ENCODE measurements around the gene CACNA2D3. TPM values are rescaled to one million over a fixed set of nuclear protein-coding genes. Genes with fewer than 3 reads are reported as not detected.

The CACNA2D3 gene
- total and polyA plus RNA-seq, 4 donors: 0.72 to 2.4 (median 1.5) TPM

- no peak overlapping the region for H3K4me3 ChIP-seq (ENCODE audit: low read length in 2 of 2)
- H3K36me3 ChIP-seq (ENCODE audit: control insufficient read depth in 1 of 2, insufficient read depth in 2 of 2, low read length in 1 of 2): no peaks in the 10 kb centered on the region
- peak; percentile 69 for ATAC-seq (ENCODE audit: low FRiP score)
- H3K27ac ChIP-seq (ENCODE audit: low read depth in 1 of 2, low read length in 2 of 2): no peak overlapping the region
- no peaks in the 10 kb centered on the region for H3K9me3 ChIP-seq (ENCODE audit: control insufficient read depth, low read length)
- H3K4me1 ChIP-seq (ENCODE audit: control insufficient read depth in 1 of 2, insufficient read depth in 2 of 2, low read length in 2 of 2): no peaks in the 10 kb centered on the region
- H3K27me3 ChIP-seq (ENCODE audit: control insufficient read depth in 1 of 2, insufficient read depth in 2 of 2, low read length in 1 of 2): no peaks in the 10 kb centered on the region
- intact Hi-C loops (cut with DNase I): no loop called here
- 31 to 53% methylated on average over 3 of the region's 3 CpGs for WGBS, 2 donors
- no peak for DNase-seq
Observed at GRCh38 chr3:54882129-54882833, 759.9 kb downstream of the CACNA2D3 start.

- Histone ChIP-seq H3K9me3 (ENCODE audit: control insufficient read depth, low read length) (no peaks in the 10 kb centered on the region), H3K27ac (ENCODE audit: low read depth in 1 of 2, low read length in 2 of 2) (no peak overlapping the region), H3K4me1 (ENCODE audit: control insufficient read depth in 1 of 2, insufficient read depth in 2 of 2, low read length in 2 of 2) (no peaks in the 10 kb centered on the region), H3K4me3 (ENCODE audit: low read length in 2 of 2) (no peak overlapping the region), H3K36me3 (ENCODE audit: control insufficient read depth in 1 of 2, insufficient read depth in 2 of 2, low read length in 1 of 2) (no peaks in the 10 kb centered on the region), H3K27me3 (ENCODE audit: control insufficient read depth in 1 of 2, insufficient read depth in 2 of 2, low read length in 1 of 2) (no peaks in the 10 kb centered on the region)
- WGBS, 2 donors: 91% methylated on average over 9 of the region's 9 CpGs
- DNase-seq (no peak), ATAC-seq (ENCODE audit: low FRiP score) (no peak)
- intact Hi-C loops (cut with DNase I): no loop called here
Observed at GRCh38 chr3:54888162-54888561, 765.8 kb downstream of the CACNA2D3 start.

DNA sequence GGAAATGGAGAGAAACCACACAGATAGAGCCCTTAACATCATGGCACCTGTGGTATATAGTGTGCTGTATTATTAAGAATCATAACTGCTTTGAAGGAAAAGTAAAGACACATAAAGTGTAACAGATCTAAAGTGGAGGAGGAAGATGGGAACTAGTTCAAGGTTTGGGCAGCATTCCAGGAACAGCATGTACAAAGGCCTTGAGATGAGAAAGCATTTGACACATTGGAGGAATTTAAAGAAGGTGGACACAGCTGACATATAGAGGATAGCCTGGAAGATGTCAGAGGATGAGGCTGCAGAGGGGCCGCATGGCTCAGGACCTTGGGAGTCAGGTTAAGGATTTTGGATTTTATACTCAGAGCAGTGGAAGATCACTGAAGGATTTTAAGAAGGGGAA is 766.5 kb downstream of the CACNA2D3 start:
- intact Hi-C loops (cut with DNase I): no loop called here
- H3K9me3 ChIP-seq (ENCODE audit: control insufficient read depth, low read length): no peaks in the 10 kb centered on the region
- DNase-seq (no peak), ATAC-seq (ENCODE audit: low FRiP score) (no peak)
- H3K4me3 ChIP-seq (ENCODE audit: low read length in 2 of 2): no peak overlapping the region
- no peaks in the 10 kb centered on the region for H3K4me1 ChIP-seq (ENCODE audit: control insufficient read depth in 1 of 2, insufficient read depth in 2 of 2, low read length in 2 of 2)
- H3K27ac ChIP-seq (ENCODE audit: low read depth in 1 of 2, low read length in 2 of 2): no peak overlapping the region
- 88 to 93% methylated on average over 1 of the region's 1 CpG for WGBS, 2 donors
- H3K36me3 ChIP-seq (ENCODE audit: control insufficient read depth in 1 of 2, insufficient read depth in 2 of 2, low read length in 1 of 2): no peaks in the 10 kb centered on the region
- H3K27me3 ChIP-seq (ENCODE audit: control insufficient read depth in 1 of 2, insufficient read depth in 2 of 2, low read length in 1 of 2): no peaks in the 10 kb centered on the region

- H3K4me3 ChIP-seq (ENCODE audit: low read length in 2 of 2): no peak overlapping the region
- no peaks in the 10 kb centered on the region for H3K9me3 ChIP-seq (ENCODE audit: control insufficient read depth, low read length)
- DNase-seq: no peak
- 91 to 92% methylated on average over 3 of the region's 3 CpGs for WGBS, 2 donors
- no peaks in the 10 kb centered on the region for H3K27me3 ChIP-seq (ENCODE audit: control insufficient read depth in 1 of 2, insufficient read depth in 2 of 2, low read length in 1 of 2)
- no peak overlapping the region for H3K27ac ChIP-seq (ENCODE audit: low read depth in 1 of 2, low read length in 2 of 2)
- ATAC-seq (ENCODE audit: low FRiP score): no peak
- no peaks in the 10 kb centered on the region for H3K36me3 ChIP-seq (ENCODE audit: control insufficient read depth in 1 of 2, insufficient read depth in 2 of 2, low read length in 1 of 2)
- no peaks in the 10 kb centered on the region for H3K4me1 ChIP-seq (ENCODE audit: control insufficient read depth in 1 of 2, insufficient read depth in 2 of 2, low read length in 2 of 2)
- intact Hi-C loops (cut with DNase I): no loop called here
Observed at GRCh38 chr3:54889731-54890130, 767.4 kb downstream of the CACNA2D3 start.

DNA sequence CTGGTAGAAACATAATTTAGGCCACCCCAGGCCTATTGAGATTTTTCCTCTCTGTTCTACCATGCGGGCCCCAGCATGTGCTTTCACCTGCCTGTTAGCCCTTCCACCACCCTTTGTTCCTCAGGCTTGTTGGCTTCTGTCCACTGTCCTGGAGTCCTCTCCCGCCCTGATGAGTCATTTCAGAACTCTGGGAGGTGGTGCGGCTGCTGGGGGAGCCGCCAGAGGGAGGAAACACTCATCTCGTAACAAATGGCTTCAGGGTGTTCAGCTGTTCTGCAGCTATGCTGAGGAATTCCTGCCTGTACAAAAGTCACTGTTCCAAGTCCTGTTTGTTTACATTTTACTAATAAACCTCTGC is 769.2 kb downstream of the CACNA2D3 start:
- H3K4me1 ChIP-seq (ENCODE audit: control insufficient read depth in 1 of 2, insufficient read depth in 2 of 2, low read length in 2 of 2): no peaks in the 10 kb centered on the region
- H3K27ac ChIP-seq (ENCODE audit: low read depth in 1 of 2, low read length in 2 of 2): no peak overlapping the region
- peak; percentile 71 to 76 for DNase-seq

GRCh38 chr3:54892168-54892567 is 769.8 kb downstream of the CACNA2D3 start:
- ATAC-seq (ENCODE audit: low FRiP score) (no peak), DNase-seq (no peak)
- Histone ChIP-seq H3K27me3 (ENCODE audit: control insufficient read depth in 1 of 2, insufficient read depth in 2 of 2, low read length in 1 of 2) (no peaks in the 10 kb centered on the region), H3K9me3 (ENCODE audit: control insufficient read depth, low read length) (no peaks in the 10 kb centered on the region), H3K27ac (ENCODE audit: low read depth in 1 of 2, low read length in 2 of 2) (no peak overlapping the region), H3K4me1 (ENCODE audit: control insufficient read depth in 1 of 2, insufficient read depth in 2 of 2, low read length in 2 of 2) (no peaks in the 10 kb centered on the region), H3K4me3 (ENCODE audit: low read length in 2 of 2) (no peak overlapping the region), H3K36me3 (ENCODE audit: control insufficient read depth in 1 of 2, insufficient read depth in 2 of 2, low read length in 1 of 2) (no peaks in the 10 kb centered on the region)
- WGBS, 2 donors: 96 to 100% methylated on average over 2 of the region's 2 CpGs
- intact Hi-C loops (cut with DNase I): no loop called here

More for the DNA sequence above, 769.2 kb downstream of the CACNA2D3 start:
- H3K36me3 ChIP-seq (ENCODE audit: control insufficient read depth in 1 of 2, insufficient read depth in 2 of 2, low read length in 1 of 2): no peaks in the 10 kb centered on the region
- 13 to 26% methylated on average over 5 of the region's 5 CpGs for WGBS, 2 donors
- H3K4me3 ChIP-seq (ENCODE audit: low read length in 2 of 2): no peak overlapping the region
- ATAC-seq (ENCODE audit: low FRiP score): peak; percentile 86
- intact Hi-C loops (cut with DNase I): no loop called here
- no peaks in the 10 kb centered on the region for H3K9me3 ChIP-seq (ENCODE audit: control insufficient read depth, low read length)
- H3K27me3 ChIP-seq (ENCODE audit: control insufficient read depth in 1 of 2, insufficient read depth in 2 of 2, low read length in 1 of 2): no peaks in the 10 kb centered on the region

GRCh38 chr3:54895613-54896012 is 773.3 kb downstream of the CACNA2D3 start:
- intact Hi-C loops (cut with DNase I): no loop called here
- Histone ChIP-seq H3K4me1 (ENCODE audit: control insufficient read depth in 1 of 2, insufficient read depth in 2 of 2, low read length in 2 of 2) (no peaks in the 10 kb centered on the region), H3K27ac (ENCODE audit: low read depth in 1 of 2, low read length in 2 of 2) (no peak overlapping the region), H3K4me3 (ENCODE audit: low read length in 2 of 2) (no peak overlapping the region), H3K36me3 (ENCODE audit: control insufficient read depth in 1 of 2, insufficient read depth in 2 of 2, low read length in 1 of 2) (no peaks in the 10 kb centered on the region), H3K27me3 (ENCODE audit: control insufficient read depth in 1 of 2, insufficient read depth in 2 of 2, low read length in 1 of 2) (no peaks in the 10 kb centered on the region), H3K9me3 (ENCODE audit: control insufficient read depth, low read length) (no peaks in the 10 kb centered on the region)
- 94 to 97% methylated on average over 4 of the region's 4 CpGs for WGBS, 2 donors
- no peak for ATAC-seq (ENCODE audit: low FRiP score)
- no peak for DNase-seq

DNA sequence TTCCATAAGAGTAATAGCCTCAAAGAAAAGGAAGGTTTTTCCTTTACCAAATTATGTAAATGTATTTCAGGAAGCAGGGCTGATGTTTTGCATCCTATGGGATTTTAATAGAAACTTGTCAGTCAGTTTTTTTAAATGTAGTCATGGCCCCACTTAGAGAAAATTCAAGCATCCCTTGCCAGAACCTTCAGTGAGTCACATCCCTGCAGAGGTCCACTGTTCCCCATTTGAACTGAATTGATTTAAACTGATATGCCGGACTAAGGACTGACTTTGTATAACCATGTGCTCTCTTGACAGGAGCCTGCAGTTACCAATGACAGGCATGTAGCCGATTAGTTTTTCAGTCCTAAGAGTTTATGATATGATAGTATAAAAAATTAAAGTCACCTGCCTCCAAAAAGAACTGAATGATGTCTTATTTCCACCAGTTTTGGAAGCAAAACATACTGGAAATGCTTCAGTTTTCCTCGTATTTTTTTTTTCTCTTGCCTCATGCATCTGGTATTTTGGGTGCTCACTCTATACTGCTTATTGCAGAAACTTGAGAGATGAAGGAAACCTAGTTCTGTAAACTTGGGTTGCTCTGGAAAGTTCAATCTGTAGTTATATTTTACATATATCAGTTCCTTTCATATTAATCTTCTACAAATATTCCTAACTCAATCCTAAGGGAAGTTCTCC is 774.8 kb downstream of the CACNA2D3 start:
- intact Hi-C loops (cut with DNase I): no loop called here
- no peaks in the 10 kb centered on the region for H3K27me3 ChIP-seq (ENCODE audit: control insufficient read depth in 1 of 2, insufficient read depth in 2 of 2, low read length in 1 of 2)
- no peaks in the 10 kb centered on the region for H3K9me3 ChIP-seq (ENCODE audit: control insufficient read depth, low read length)
- no peak for DNase-seq
- H3K4me1 ChIP-seq (ENCODE audit: control insufficient read depth in 1 of 2, insufficient read depth in 2 of 2, low read length in 2 of 2): no peaks in the 10 kb centered on the region
- H3K4me3 ChIP-seq (ENCODE audit: low read length in 2 of 2): no peak overlapping the region
- H3K36me3 ChIP-seq (ENCODE audit: control insufficient read depth in 1 of 2, insufficient read depth in 2 of 2, low read length in 1 of 2): no peaks in the 10 kb centered on the region
- ATAC-seq (ENCODE audit: low FRiP score): no peak
- WGBS, 2 donors: 21 to 65% methylated on average over 3 of the region's 3 CpGs
- no peak overlapping the region for H3K27ac ChIP-seq (ENCODE audit: low read depth in 1 of 2, low read length in 2 of 2)

GRCh38 chr3:54899273-54899672 is 776.9 kb downstream of the CACNA2D3 start:
- ATAC-seq (ENCODE audit: low FRiP score): no peak
- 71 to 72% methylated on average over 6 of the region's 6 CpGs for WGBS, 2 donors

More at GRCh38 chr3:54899273-54899672, 776.9 kb downstream of the CACNA2D3 start:
- H3K9me3 ChIP-seq (ENCODE audit: control insufficient read depth, low read length): no peaks in the 10 kb centered on the region
- no peaks in the 10 kb centered on the region for H3K4me1 ChIP-seq (ENCODE audit: control insufficient read depth in 1 of 2, insufficient read depth in 2 of 2, low read length in 2 of 2)
- no peak overlapping the region for H3K27ac ChIP-seq (ENCODE audit: low read depth in 1 of 2, low read length in 2 of 2)
- DNase-seq: no peak
- no peak overlapping the region for H3K4me3 ChIP-seq (ENCODE audit: low read length in 2 of 2)
- no peaks in the 10 kb centered on the region for H3K36me3 ChIP-seq (ENCODE audit: control insufficient read depth in 1 of 2, insufficient read depth in 2 of 2, low read length in 1 of 2)
- intact Hi-C loops (cut with DNase I): no loop called here
- H3K27me3 ChIP-seq (ENCODE audit: control insufficient read depth in 1 of 2, insufficient read depth in 2 of 2, low read length in 1 of 2): no peaks in the 10 kb centered on the region
